Mesenchymal stem cell (in vitro differentiated cells and primary cell): Measurements from ENCODE around the gene HDHD3.
A peak's percentile ranks its signal among the peaks of the same experiment; 100 is the strongest.

Experiments used
- DNase-seq: peaks from one replicate; pipeline ENCODE4 v3.0.0-alpha.2; 2013
- H2AFZ ChIP-seq: one replicate; pipeline ENCODE4 v1.6.1; 2013; ENCODE audit warnings: low read depth, mild to moderate bottlenecking, control low read depth, inconsistent platforms, low read length, moderate library complexity
- H2AK5ac ChIP-seq: 2 replicates; pipeline ENCODE4 v1.6.1; 2013; ENCODE audit warnings: low read length, moderate library complexity, mild to moderate bottlenecking, inconsistent platforms; ENCODE audit not compliant: severe bottlenecking
- H2BK120ac ChIP-seq: one replicate; pipeline ENCODE4 v1.6.1; 2013; ENCODE audit warnings: low read depth, mild to moderate bottlenecking, inconsistent platforms, low read length, moderate library complexity
- H2BK12ac ChIP-seq, 2 experiments: one replicate each; pipeline ENCODE4 v1.6.1; 2013; ENCODE audit warnings: inconsistent platforms in 2 of 2, low read length in 2 of 2, mild to moderate bottlenecking in 2 of 2, moderate library complexity in 2 of 2, control low read depth in 1 of 2
- H2BK15ac ChIP-seq: one replicate; pipeline ENCODE4 v1.6.1; 2013; ENCODE audit warnings: mild to moderate bottlenecking, low read depth, inconsistent platforms; ENCODE audit not compliant: poor library complexity, severe bottlenecking
- H2BK5ac ChIP-seq: 2 replicates; pipeline ENCODE4 v1.6.1; 2013; ENCODE audit warnings: low read depth, mild to moderate bottlenecking, low read length, control low read depth, inconsistent platforms; ENCODE audit not compliant: poor library complexity, severe bottlenecking
- H3K14ac ChIP-seq, 2 experiments: one replicate each; pipeline ENCODE4 v1.6.1; 2013; ENCODE audit warnings: inconsistent platforms in 2 of 2, low read length in 2 of 2, control low read depth in 1 of 2, mild to moderate bottlenecking in 1 of 2, moderate library complexity in 1 of 2
- H3K18ac ChIP-seq, 2 experiments: one replicate each; pipeline ENCODE4 v1.6.1; 2013; ENCODE audit warnings: inconsistent platforms in 2 of 2, low read length in 2 of 2, control low read depth in 1 of 2, low read depth in 1 of 2, mild to moderate bottlenecking in 1 of 2
- H3K23ac ChIP-seq, 2 experiments: one replicate each; pipeline ENCODE4 v1.6.1; 2013; ENCODE audit warnings: inconsistent platforms in 2 of 2, low read length in 2 of 2, mild to moderate bottlenecking in 2 of 2, moderate library complexity in 2 of 2, control low read depth in 1 of 2
- H3K27ac ChIP-seq: 2 replicates; pipeline ENCODE4 v1.5.1; 2013; ENCODE audit warnings: mild to moderate bottlenecking, moderate library complexity, low read length, control low read depth, inconsistent platforms; ENCODE audit not compliant: poor library complexity, severe bottlenecking
- H3K27me3 ChIP-seq, 2 experiments: 2 replicates each; pipeline versions ENCODE4 v1.6.1 to v1.7.0; 2013; ENCODE audit warnings: low read length in 2 of 2, mild to moderate bottlenecking in 2 of 2, moderate library complexity in 2 of 2, control low read depth in 1 of 2, inconsistent platforms in 1 of 2; ENCODE audit not compliant: control insufficient read depth in 1 of 2, insufficient read depth in 1 of 2
- H3K36me3 ChIP-seq, 2 experiments: 2 replicates each; pipeline versions ENCODE4 v1.6.1 to v1.7.0; 2013; ENCODE audit warnings: low read length in 2 of 2, control low read depth in 1 of 2, inconsistent platforms in 1 of 2, low read depth in 1 of 2, mild to moderate bottlenecking in 1 of 2; ENCODE audit not compliant: insufficient read depth in 2 of 2, control insufficient read depth in 1 of 2
- H3K4ac ChIP-seq, 2 experiments: one replicate each; pipeline ENCODE4 v1.6.1; 2013; ENCODE audit warnings: inconsistent platforms in 2 of 2, low read length in 2 of 2, mild to moderate bottlenecking in 2 of 2, moderate library complexity in 2 of 2, control low read depth in 1 of 2, low read depth in 1 of 2
- H3K4me1 ChIP-seq: 2 replicates; pipeline ENCODE4 v1.6.1; 2013; ENCODE audit warnings: low read depth, low read length, control low read depth; ENCODE audit not compliant: control insufficient read depth, insufficient read depth
- H3K4me2 ChIP-seq: 2 replicates; pipeline ENCODE4 v1.6.1; 2013; ENCODE audit warnings: low read length, mild to moderate bottlenecking, inconsistent platforms; ENCODE audit not compliant: poor library complexity, severe bottlenecking
- H3K4me3 ChIP-seq, 2 experiments: 2 replicates each; pipeline versions ENCODE4 v1.5.1 to v1.7.0; 2013; ENCODE audit warnings: low read length in 2 of 2, mild to moderate bottlenecking in 2 of 2, control low read depth in 1 of 2, low read depth in 1 of 2; ENCODE audit not compliant: insufficient read depth in 1 of 2
- H3K79me1 ChIP-seq: replicated peaks from 2 replicates; pipeline ENCODE4 v1.6.1; 2013; ENCODE audit warnings: mild to moderate bottlenecking, control low read depth, low read length, inconsistent platforms; ENCODE audit not compliant: poor library complexity, severe bottlenecking
- H3K9ac ChIP-seq: 2 replicates; pipeline ENCODE4 v1.7.0; 2013; ENCODE audit warnings: mild to moderate bottlenecking, low read length, moderate library complexity
- H3K9me3 ChIP-seq: 2 replicates; pipeline ENCODE4 v1.7.0; 2013; ENCODE audit warnings: mild to moderate bottlenecking, low read length; ENCODE audit not compliant: control insufficient read depth
- H4K8ac ChIP-seq: one replicate; pipeline ENCODE4 v1.6.1; 2013; ENCODE audit warnings: inconsistent platforms, mild to moderate bottlenecking, low read length, moderate library complexity
- H4K91ac ChIP-seq: one replicate; pipeline ENCODE4 v1.6.1; 2013; ENCODE audit warnings: mild to moderate bottlenecking, low read length, inconsistent platforms
- WGBS: methylation state at CpG from one replicate; pipeline ENCODE4 v1.1.7; 2013; ENCODE audit warnings: mixed read lengths; 5-methylcytosine and 5-hydroxymethylcytosine counted together

The HDHD3 gene

GRCh38 chr9:113375057-113376023, 1.4 kb downstream of the HDHD3 start:
- Histone ChIP-seq H4K91ac (no peak overlapping the region), H2AK5ac (no peak overlapping the region), H3K4me2 (peak overlapping the region; percentile 29), H2AFZ (no peak overlapping the region), H3K18ac (no peak overlapping the region), H3K27me3 (no peaks in the 10 kb centered on the region), H2BK5ac (no peak overlapping the region), H3K14ac (no peak overlapping the region), H3K23ac (no peak overlapping the region), H3K4me1 (peaks cover 3% of the 10 kb centered on the region), H2BK15ac (no peak overlapping the region), H3K9ac (no peak overlapping the region), H3K9me3 (no peaks in the 10 kb centered on the region), H3K79me1 (peaks cover 18% of the 10 kb centered on the region), H3K4ac (no peak overlapping the region), H2BK120ac (no peak overlapping the region), H3K36me3 (peaks cover 17 to 25% of the 10 kb centered on the region in 2 experiments), H3K27ac (no peak overlapping the region), H2BK12ac (no peak overlapping the region), H4K8ac (no peak overlapping the region), H3K4me3 (peak overlapping the region in 1 of 2 experiments; percentile 85)
- peak; percentile 22 for DNase-seq
- 87% methylated on average over 5 of the region's 6 CpGs for WGBS

- no peaks in the 10 kb centered on the region for H3K9me3 ChIP-seq
- no peak for DNase-seq
- no peak overlapping the region for H4K91ac ChIP-seq
- H3K4me1 ChIP-seq, result peaks cover 3% of the 10 kb centered on the region
- no peak overlapping the region for H2BK12ac ChIP-seq
- peaks cover 17 to 25% of the 10 kb centered on the region in 2 experiments for H3K36me3 ChIP-seq
- H3K27ac ChIP-seq, result no peak overlapping the region
- no peak overlapping the region for H3K4ac ChIP-seq
- H2BK15ac ChIP-seq, result no peak overlapping the region
- no peak overlapping the region for H2AK5ac ChIP-seq
- H3K9ac ChIP-seq, result no peak overlapping the region
- peaks cover 18% of the 10 kb centered on the region for H3K79me1 ChIP-seq
- H3K14ac ChIP-seq, result no peak overlapping the region
- no peak overlapping the region for H3K23ac ChIP-seq
- no peak overlapping the region for H3K4me3 ChIP-seq
- no peak overlapping the region for H3K4me2 ChIP-seq
- WGBS, result 94% methylated on average over 24 of the region's 24 CpGs
- no peak overlapping the region for H2BK120ac ChIP-seq
- no peak overlapping the region for H2BK5ac ChIP-seq
- no peak overlapping the region for H2AFZ ChIP-seq
- no peak overlapping the region for H3K18ac ChIP-seq
- no peak overlapping the region for H4K8ac ChIP-seq
- no peaks in the 10 kb centered on the region for H3K27me3 ChIP-seq
Measured at GRCh38 chr9:113373676-113374392, 3.0 kb downstream of the HDHD3 start.

GRCh38 chr9:113373256-113373655, 3.5 kb downstream of the HDHD3 start:
- no peak overlapping the region for H2BK12ac ChIP-seq
- 56% methylated on average over 3 of the region's 3 CpGs for WGBS
- no peak overlapping the region for H3K18ac ChIP-seq

GRCh38 chr9:113372059-113372458, 4.7 kb downstream of the HDHD3 start:
- no peak overlapping the region for H3K27ac ChIP-seq
- WGBS, result 98% methylated on average over 5 of the region's 5 CpGs
- H2AFZ ChIP-seq, result no peak overlapping the region
- H3K14ac ChIP-seq, result no peak overlapping the region
- no peaks in the 10 kb centered on the region for H3K9me3 ChIP-seq
- no peaks in the 10 kb centered on the region for H3K4me1 ChIP-seq
- H4K8ac ChIP-seq, result no peak overlapping the region
- H4K91ac ChIP-seq, result no peak overlapping the region
- H3K79me1 ChIP-seq, result peaks cover 18% of the 10 kb centered on the region
- H3K4me3 ChIP-seq, result no peak overlapping the region
- H3K4ac ChIP-seq, result no peak overlapping the region
- H2BK5ac ChIP-seq, result no peak overlapping the region
- H3K23ac ChIP-seq, result no peak overlapping the region
- H2BK15ac ChIP-seq, result no peak overlapping the region
- no peak for DNase-seq
- no peak overlapping the region for H2BK12ac ChIP-seq
- H3K4me2 ChIP-seq, result no peak overlapping the region
- H3K18ac ChIP-seq, result no peak overlapping the region
- H3K27me3 ChIP-seq, result no peaks in the 10 kb centered on the region
- no peak overlapping the region for H3K9ac ChIP-seq
- H2BK120ac ChIP-seq, result no peak overlapping the region
- peaks cover 17 to 25% of the 10 kb centered on the region in 2 experiments for H3K36me3 ChIP-seq
- no peak overlapping the region for H2AK5ac ChIP-seq

More at GRCh38 chr9:113373256-113373655, 3.5 kb downstream of the HDHD3 start:
- Histone ChIP-seq H2BK5ac (no peak overlapping the region), H4K91ac (no peak overlapping the region), H4K8ac (no peak overlapping the region), H2BK120ac (no peak overlapping the region), H3K4me1 (peaks cover 3% of the 10 kb centered on the region), H3K23ac (no peak overlapping the region), H3K79me1 (peaks cover 18% of the 10 kb centered on the region), H3K36me3 (peaks cover 17 to 25% of the 10 kb centered on the region in 2 experiments), H3K9ac (no peak overlapping the region), H3K9me3 (no peaks in the 10 kb centered on the region), H3K27ac (no peak overlapping the region), H2AK5ac (no peak overlapping the region), H3K4me2 (no peak overlapping the region), H2BK15ac (no peak overlapping the region), H3K4ac (no peak overlapping the region), H2AFZ (no peak overlapping the region), H3K14ac (no peak overlapping the region), H3K4me3 (no peak overlapping the region), H3K27me3 (no peaks in the 10 kb centered on the region)
- no peak for DNase-seq
